GM12891 (cell line): ENCODE data around the gene GPR62.

Experiments
- PAX5 ChIP-seq: IDR thresholded peaks from 2 replicates; pipeline ENCODE4 v1.6.1; 2011; ENCODE audit warnings: low read length, moderate library complexity, mild to moderate bottlenecking; ENCODE audit not compliant: insufficient read depth, severe bottlenecking
- POLR2A ChIP-seq: IDR thresholded peaks from 2 replicates; pipeline ENCODE4 v1.6.1; 2011; ENCODE audit warnings: low read depth, low read length, control low read depth
- POLR2AphosphoS5 ChIP-seq: IDR thresholded peaks from 2 replicates; pipeline ENCODE4 v1.6.1; 2011; ENCODE audit warnings: low read depth, low read length, control low read depth
- SPI1 ChIP-seq: IDR thresholded peaks from 2 replicates; pipeline ENCODE4 v1.6.1; 2011; ENCODE audit warnings: low read depth, low read length, control low read depth

GRCh38 chr3:51946796-51947195 is 8.4 kb upstream of the GPR62 start:
- TF ChIP-seq SPI1 = no peak
- no peak for TF ChIP-seq POLR2AphosphoS5
- no peak for TF ChIP-seq POLR2A
- TF ChIP-seq PAX5 = no peak
